SK-N-SH (cell line): Measurements from ENCODE around the gene SH3GL2. TPM values are rescaled to one million over a fixed set of nuclear protein-coding genes. Genes with fewer than 3 reads are reported as not detected.

Experiments
- CTCF ChIA-PET: fragments of 300-600, 350-600 bp; formaldehyde crosslinking; extraction: SDS; loops from one replicate; lab custom pipeline; 2021; lab: Yijun Ruan, JAX
- POLR2A ChIA-PET: fragments of 350-600 bp; sonication (Branson Sonifier 250); formaldehyde crosslinking; extraction: SDS; loops from one replicate; lab custom pipeline; 2020; ENCODE audit warnings: antibody characterized with exemption, inconsistent platforms; lab: Yijun Ruan, JAX
- DNase-seq: peaks from one replicate; pipeline ENCODE4 v3.0.0; 2012
- H2AFZ ChIP-seq: fragments of 200-600 bp; sonication (generic); 2 replicates; pipeline ENCODE4 v1.8.1; 2016; ENCODE audit warnings: antibody characterized with exemption, mild to moderate bottlenecking, low read depth
- H3F3A ChIP-seq: fragments of 200-600 bp; sonication (generic); replicated peaks from 2 replicates; pipeline ENCODE3; 2016; ENCODE audit warnings: antibody characterized with exemption, mild to moderate bottlenecking; ENCODE audit not compliant: insufficient read depth
- H3K27ac ChIP-seq, 2 experiments: fragments of 200-500 bp in 1 of 2; fragments of 200-600 bp in 1 of 2; sonication (Bioruptor generic) in 1 of 2; sonication (generic), shearing (Covaris generic) in 1 of 2; 2 replicates each; pipeline versions ENCODE4 v1.5.1 to v1.6.1; 2014 to 2016; ENCODE audit warnings: low read depth in 2 of 2, inconsistent platforms in 1 of 2, low read length in 1 of 2, mild to moderate bottlenecking in 1 of 2, mixed read lengths in 1 of 2
- H3K27me3 ChIP-seq: fragments of 200-600 bp; sonication (generic), shearing (Covaris generic); 2 replicates; pipeline ENCODE4 v1.6.1; 2016; ENCODE audit warnings: mixed run types; ENCODE audit not compliant: insufficient read depth
- H3K36me3 ChIP-seq, 2 experiments: fragments of 200-500 bp in 1 of 2; fragments of 200-600 bp in 1 of 2; sonication (Bioruptor generic) in 1 of 2; sonication (generic) in 1 of 2; replicated peaks in 1 of 2; 2 replicates each; pipeline versions ENCODE3 to v1.5.1; 2014 to 2016; ENCODE audit warnings: low read length in 1 of 2, mild to moderate bottlenecking in 1 of 2; ENCODE audit not compliant: insufficient read depth in 2 of 2, control insufficient read depth in 1 of 2
- H3K4me1 ChIP-seq, 2 experiments: fragments of 200-500 bp in 1 of 2; fragments of 200-600 bp in 1 of 2; sonication (Bioruptor generic) in 1 of 2; sonication (generic), shearing (Covaris generic) in 1 of 2; 2 replicates each; pipeline versions ENCODE4 v1.5.1 to v1.6.1; 2014 to 2016; ENCODE audit warnings: low read depth in 1 of 2, low read length in 1 of 2, mixed run types in 1 of 2; ENCODE audit not compliant: insufficient read depth in 2 of 2, control insufficient read depth in 1 of 2
- H3K4me2 ChIP-seq: fragments of 200-600 bp; sonication (generic), shearing (Covaris generic); 2 replicates; pipeline ENCODE4 v1.6.1; 2017; ENCODE audit warnings: mixed run types
- H3K4me3 ChIP-seq, 2 experiments: fragments of 200-500 bp in 1 of 2; fragments of 200-600 bp in 1 of 2; sonication (Bioruptor generic) in 1 of 2; sonication (generic), shearing (Covaris generic) in 1 of 2; 2 replicates each; pipeline versions ENCODE4 v1.5.1 to v1.8.1; 2014 to 2016; ENCODE audit warnings: low read depth in 2 of 2, inconsistent platforms in 1 of 2, low read length in 1 of 2, mild to moderate bottlenecking in 1 of 2, mixed read lengths in 1 of 2, moderate library complexity in 1 of 2
- H3K79me2 ChIP-seq: fragments of 200-600 bp; sonication (generic); 2 replicates; pipeline ENCODE4 v1.8.1; 2017; ENCODE audit warnings: mild to moderate bottlenecking; ENCODE audit not compliant: insufficient read depth
- H3K9ac ChIP-seq: fragments of 200-600 bp; sonication (generic); 2 replicates; pipeline ENCODE4 v1.6.1; 2017; ENCODE audit warnings: mixed run types
- H3K9me2 ChIP-seq: fragments of 200-600 bp; sonication (generic); 2 replicates; pipeline ENCODE4 v1.6.1; 2017; ENCODE audit warnings: mixed run types
- H3K9me3 ChIP-seq: fragments of 200-600 bp; sonication (generic); 2 replicates; pipeline ENCODE4 v1.6.1; 2017; ENCODE audit warnings: mixed run types, mild to moderate bottlenecking, moderate library complexity
- H4K20me1 ChIP-seq: fragments of 200-600 bp; sonication (generic); 2 replicates; pipeline ENCODE4 v1.6.1; 2017; ENCODE audit warnings: mild to moderate bottlenecking, mixed run types; ENCODE audit not compliant: insufficient read depth
- CHD2 ChIP-seq: fragments of 150-350 bp; IDR thresholded peaks from 2 replicates; pipeline ENCODE4 v1.6.1; 2018; ENCODE audit warnings: low read length; ENCODE audit not compliant: partially characterized antibody
- CTCF ChIP-seq: fragments of 200-600 bp; sonication (generic); IDR thresholded peaks from 2 replicates; pipeline ENCODE4 v1.6.1; 2017; ENCODE audit warnings: antibody characterized with exemption, mild to moderate bottlenecking, moderate library complexity
- EP300 ChIP-seq, 2 experiments: IDR thresholded peaks; 2 replicates each; pipeline versions ENCODE4 v1.4.0 to v1.6.1; 2012; ENCODE audit warnings: borderline replicate concordance in 1 of 2, low read depth in 1 of 2, low read length in 1 of 2
- EZH2phosphoT487 ChIP-seq: fragments of 200-600 bp; sonication (generic); IDR thresholded peaks from 2 replicates; pipeline ENCODE4 v1.6.1; 2017; ENCODE audit warnings: low read depth, mixed run types, mild to moderate bottlenecking, antibody characterized with exemption, moderate library complexity, borderline replicate concordance
- FOSL2 ChIP-seq: IDR thresholded peaks from 2 replicates; pipeline ENCODE4 v1.4.0; 2012; ENCODE audit warnings: low read depth, mild to moderate bottlenecking, moderate library complexity, borderline replicate concordance
- FOXJ3 ChIP-seq: sonication (generic); formaldehyde crosslinking; IDR thresholded peaks from 2 replicates; pipeline ENCODE4 v1.5.1; 2020; ENCODE audit warnings: mild to moderate bottlenecking, missing genetic modification reagents
- FOXM1 ChIP-seq: IDR thresholded peaks from 2 replicates; pipeline ENCODE4 v1.4.0; 2012; ENCODE audit warnings: low read depth, mild to moderate bottlenecking
- IRF3 ChIP-seq: fragments of 150-350 bp; IDR thresholded peaks from 2 replicates; pipeline ENCODE4 v1.6.1; 2016; ENCODE audit warnings: mild to moderate bottlenecking, low read depth, low read length
- JUND ChIP-seq: IDR thresholded peaks from 2 replicates; pipeline ENCODE4 v1.4.0; 2012
- PBX3 ChIP-seq: IDR thresholded peaks from 2 replicates; pipeline ENCODE4; 2012
- RAD21 ChIP-seq: IDR thresholded peaks from 2 replicates; pipeline ENCODE4 v1.6.1; 2012; ENCODE audit warnings: mild to moderate bottlenecking, low read length
- REST ChIP-seq: IDR thresholded peaks from 2 replicates; pipeline ENCODE4 v1.6.1; 2012; ENCODE audit warnings: mild to moderate bottlenecking, low read depth, low read length, moderate library complexity
- SIN3A ChIP-seq: IDR thresholded peaks from 2 replicates; pipeline ENCODE4 v1.6.1; 2012; ENCODE audit warnings: low read depth, mild to moderate bottlenecking, low read length, moderate library complexity, borderline replicate concordance
- TAF1 ChIP-seq: IDR thresholded peaks from 2 replicates; pipeline ENCODE4 v1.6.1; 2012; ENCODE audit warnings: low read depth, mild to moderate bottlenecking, low read length, moderate library complexity, borderline replicate concordance
- TEAD4 ChIP-seq: IDR thresholded peaks from 2 replicates; pipeline ENCODE4 v1.4.0; 2012; ENCODE audit warnings: mild to moderate bottlenecking, borderline replicate concordance; ENCODE audit not compliant: insufficient read depth
- WGBS: methylation state at CpG from one replicate; pipeline ENCODE4 v1.1.6; 2017; ENCODE audit warnings: low lambda C conversion rate; 5-methylcytosine and 5-hydroxymethylcytosine counted together
- polyA plus RNA-seq, 3 experiments: library from polyadenylated mRNA; depleted of rRNA; stranded (reverse); fragments of >200 nt; gene quantifications; 2 replicates each; pipeline ENCODE4 v1.2.3, GENCODE V29; 2012
- TF ChIP-seq, protein P1 (sequence below): fragments of 150-350 bp; IDR thresholded peaks from 2 replicates; pipeline ENCODE4 v1.6.1; 2017; ENCODE audit warnings: antibody characterized with exemption, low read length, low read depth, borderline replicate concordance
- TF ChIP-seq, protein P2 (sequence below): IDR thresholded peaks from 2 replicates; pipeline ENCODE4 v1.4.0; 2012; ENCODE audit warnings: low read depth, borderline replicate concordance

Gene SH3GL2
- polyA plus RNA-seq, 1 of the 3 experiments (the other 2 are of a cell fraction), result 0.05 TPM

- CTCF ChIA-PET, result interaction anchor here (1.6 kb wide), 1 partner anchor 73 kb away, joined by 3 read pairs; no protein-coding TSS in a partner anchor
- H4K20me1 ChIP-seq, result no peaks in the 10 kb centered on the region
- H3F3A ChIP-seq, result no peaks in the 10 kb centered on the region
- no peak overlapping the region for H3K4me2 ChIP-seq
- no peak for TF ChIP-seq IRF3
- TF ChIP-seq FOXM1, result no peak
- no peak for TF ChIP-seq JUND
- TF ChIP-seq, all 33 proteins: peak for 0
- Histone ChIP-seq H3K27me3 (peaks cover 9% of the 10 kb centered on the region; the same call in 1 of the 2 replicates), H3K9ac (no peak overlapping the region), H3K9me2 (no peaks in the 10 kb centered on the region), H2AFZ (no peak overlapping the region), H3K79me2 (no peaks in the 10 kb centered on the region), H3K27ac (no peak overlapping the region), H3K36me3 (no peaks in the 10 kb centered on the region), H3K4me3 (no peak overlapping the region), H3K9me3 (no peaks in the 10 kb centered on the region), H3K4me1 (no peaks in the 10 kb centered on the region)
- DNase-seq, result no peak
- POLR2A ChIA-PET, result no interaction called here
- WGBS, result 65% methylated on average over 5 of the region's 5 CpGs
Observed at GRCh38 chr9:17571825-17572224, 7.0 kb upstream of the SH3GL2 start.

- Histone ChIP-seq H3K36me3 (no peaks in the 10 kb centered on the region), H3K9me2 (no peaks in the 10 kb centered on the region), H4K20me1 (no peaks in the 10 kb centered on the region), H2AFZ (no peak overlapping the region), H3K27me3 (peaks cover 27% of the 10 kb centered on the region), H3K9ac (no peak overlapping the region), H3K4me2 (no peak overlapping the region), H3F3A (no peaks in the 10 kb centered on the region), H3K4me1 (peaks cover 0 to 6% of the 10 kb centered on the region in 2 experiments; a peak in 1 of 4 replicates), H3K79me2 (no peaks in the 10 kb centered on the region), H3K27ac (no peak overlapping the region), H3K4me3 (no peak overlapping the region), H3K9me3 (no peaks in the 10 kb centered on the region)
- ChIA-PET CTCF (no interaction called here), POLR2A (no interaction called here)
- no peak for DNase-seq
- 13% methylated on average over 2 of the region's 2 CpGs for WGBS
- TF ChIP-seq PBX3, result no peak
- no peak for TF ChIP-seq EZH2phosphoT487
- TF ChIP-seq, protein P1, sequence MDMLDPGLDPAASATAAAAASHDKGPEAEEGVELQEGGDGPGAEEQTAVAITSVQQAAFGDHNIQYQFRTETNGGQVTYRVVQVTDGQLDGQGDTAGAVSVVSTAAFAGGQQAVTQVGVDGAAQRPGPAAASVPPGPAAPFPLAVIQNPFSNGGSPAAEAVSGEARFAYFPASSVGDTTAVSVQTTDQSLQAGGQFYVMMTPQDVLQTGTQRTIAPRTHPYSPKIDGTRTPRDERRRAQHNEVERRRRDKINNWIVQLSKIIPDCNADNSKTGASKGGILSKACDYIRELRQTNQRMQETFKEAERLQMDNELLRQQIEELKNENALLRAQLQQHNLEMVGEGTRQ, result no peak
- TF ChIP-seq CTCF, result no peak
- TF ChIP-seq EP300 (IDR thresholded peaks at IDR 0.05; ENCODE audit: borderline replicate concordance in 1 of 2, low read depth in 1 of 2, low read length in 1 of 2), result no peak
- TF ChIP-seq JUND, result no peak
- TF ChIP-seq, protein P2, sequence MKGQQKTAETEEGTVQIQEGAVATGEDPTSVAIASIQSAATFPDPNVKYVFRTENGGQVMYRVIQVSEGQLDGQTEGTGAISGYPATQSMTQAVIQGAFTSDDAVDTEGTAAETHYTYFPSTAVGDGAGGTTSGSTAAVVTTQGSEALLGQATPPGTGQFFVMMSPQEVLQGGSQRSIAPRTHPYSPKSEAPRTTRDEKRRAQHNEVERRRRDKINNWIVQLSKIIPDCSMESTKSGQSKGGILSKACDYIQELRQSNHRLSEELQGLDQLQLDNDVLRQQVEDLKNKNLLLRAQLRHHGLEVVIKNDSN, result no peak
- no peak for TF ChIP-seq FOXJ3
- TF ChIP-seq FOXM1, result no peak
- TF ChIP-seq REST, result no peak
- no peak for TF ChIP-seq SIN3A
- no peak for TF ChIP-seq RAD21
- no peak for TF ChIP-seq TEAD4
- no peak for TF ChIP-seq FOSL2
- no peak for TF ChIP-seq TAF1
- TF ChIP-seq CHD2, result no peak
Observed at GRCh38 chr9:17574342-17574741, 4.5 kb upstream of the SH3GL2 start.
